Measurements from ENCODE around the gene SPACDR. TPM values are rescaled to one million over a fixed set of nuclear protein-coding genes. Genes with fewer than 3 reads are reported as not detected.
A peak's percentile ranks its signal among the peaks of the same experiment; 100 is the strongest.

The SPACDR gene
- total and polyA plus RNA-seq, 9 of the 15 experiments (the other 6 are each of a cell fraction or from before 2014, with no cell fraction given) = 0.07 to 0.55 (median 0.14) TPM; not detected in 1

- WGBS (ENCODE audit: insufficient coverage, low coverage, missing lambda C conversion rate) = 33% methylated on average over 1 of the region's 4 CpGs
- CTCF ChIA-PET (ENCODE audit: low intra/inter-chr PET ratio) = interaction anchor here (1.7 to 2.2 kb wide), 2 partner anchors 9 to 254 kb away, joined by 5 to 7 read pairs; partner anchors contain the start of gene TSC22D4
- Histone ChIP-seq H3K4me3 (no peak overlapping the region), H3K4me2 (ENCODE audit: insufficient read depth, low read length) (no peak overlapping the region), H3K9me1 (ENCODE audit: control insufficient read depth, insufficient read depth, low read length) (peaks cover 6% of the 10 kb centered on the region), H3K9ac (ENCODE audit: insufficient read depth in 1 of 2, low read depth in 2 of 2, low read length in 2 of 2) (peak overlapping the region in 1 of 2 experiments; percentile 40; a peak in 1 of 4 replicates), H3K36me3 (ENCODE audit: control insufficient read depth, insufficient read depth, low read length) (peaks cover 78% of the 10 kb centered on the region), H2AFZ (ENCODE audit: low read depth, low read length) (no peak overlapping the region), H3K27ac (ENCODE audit: extremely low read depth, low read depth, low read length) (no peak overlapping the region), H3K4me1 (replicated peaks in 1 of 2; ENCODE audit: control insufficient read depth in 2 of 2, insufficient read depth in 2 of 2, low read length in 2 of 2) (peaks cover 28 to 63% of the 10 kb centered on the region in 2 experiments), H3K27me3 (ENCODE audit: control insufficient read depth in 2 of 2, insufficient read depth in 2 of 2, low read length in 2 of 2) (no peaks in the 10 kb centered on the region), H4K20me1 (replicated peaks; ENCODE audit: control insufficient read depth, insufficient read depth, low read length) (peaks cover 14% of the 10 kb centered on the region), H3K9me3 (replicated peaks; ENCODE audit: control insufficient read depth, insufficient read depth, low read depth, low read length) (no peaks in the 10 kb centered on the region), H3K79me2 (ENCODE audit: control insufficient read depth, insufficient read depth, low read length) (peaks cover 29% of the 10 kb centered on the region)
- POLR2A ChIA-PET = interaction anchor here (0.6 kb wide), 1 partner anchor 108 kb away, joined by 3 read pairs; no protein-coding TSS in a partner anchor
- ATAC-seq = no peak
- intact Hi-C loops (cut with micrococcal nuclease) (loop anchor here (2.0 kb wide), 1 partner anchor 254 kb away; no protein-coding TSS in a partner anchor), in situ Hi-C loops (cut with MboI) (loop anchor here (25.0 kb wide), 1 partner anchor 91 kb away; the partner anchor contains the start of gene SAP25)
- FAIRE-seq = no peak
- BruUV-seq (replicated peaks) = no TSS peak
- DNase-seq (ENCODE audit: extremely low read depth in 1 of 4, low spot score in 3 of 4) = peak in 1 of 4 experiments; percentile 25
- TF ChIP-seq SUPT5H (IDR thresholded peaks at IDR 0.05) = no peak
- no peak for TF ChIP-seq CTBP1 (IDR thresholded peaks at IDR 0.05; ENCODE audit: borderline replicate concordance)
Observed at GRCh38 chr7:100471021-100471420, 7.0 kb upstream of the SPACDR start.

- H3K9me3 ChIP-seq (replicated peaks; ENCODE audit: control insufficient read depth, insufficient read depth, low read depth, low read length) = no peaks in the 10 kb centered on the region
- H3K27ac ChIP-seq (ENCODE audit: extremely low read depth, low read depth, low read length) = no peak overlapping the region
- peak; percentile 90 for FAIRE-seq
- in situ Hi-C loops (cut with MboI) (loop anchor here (25.0 kb wide), 1 partner anchor 93 kb away; the partner anchor contains the start of gene SAP25), intact Hi-C loops (cut with micrococcal nuclease) (loop anchor here (1.0 to 5.0 kb wide), 4 partner anchors 14 to 383 kb away; partner anchors contain the start of genes NYAP1 and SLC12A9)
- H3K4me2 ChIP-seq (ENCODE audit: insufficient read depth, low read length) = no peak overlapping the region
- H3K27me3 ChIP-seq (ENCODE audit: control insufficient read depth in 2 of 2, insufficient read depth in 2 of 2, low read length in 2 of 2) = no peaks in the 10 kb centered on the region
- peaks cover 17 to 52% of the 10 kb centered on the region in 2 experiments for H3K4me1 ChIP-seq (replicated peaks in 1 of 2; ENCODE audit: control insufficient read depth in 2 of 2, insufficient read depth in 2 of 2, low read length in 2 of 2)
- WGBS (ENCODE audit: insufficient coverage, low coverage, missing lambda C conversion rate) = 33% methylated on average over 13 of the region's 13 CpGs
- H3K36me3 ChIP-seq (ENCODE audit: control insufficient read depth, insufficient read depth, low read length) = peaks cover 62% of the 10 kb centered on the region
- H2AFZ ChIP-seq (ENCODE audit: low read depth, low read length) = no peak overlapping the region
- ChIA-PET CTCF (ENCODE audit: low intra/inter-chr PET ratio) (interaction anchor here (0.6 to 2.6 kb wide), 12 partner anchors 9 to 815 kb away, joined by 3 to 26 read pairs (median 5); partner anchors contain the start of genes NYAP1 and TSC22D4), POLR2A (interaction anchor here (0.6 to 2.2 kb wide), 7 partner anchors 9 to 117 kb away, joined by 3 to 7 read pairs (median 3); partner anchors contain the start of genes FBXO24, LRCH4 and ZCWPW1)
- peak overlapping the region in 1 of 2 experiments; percentile 82; a peak in 2 of 4 replicates for H3K9ac ChIP-seq (ENCODE audit: insufficient read depth in 1 of 2, low read depth in 2 of 2, low read length in 2 of 2)
- peaks cover 15% of the 10 kb centered on the region for H3K79me2 ChIP-seq (ENCODE audit: control insufficient read depth, insufficient read depth, low read length)
- H3K9me1 ChIP-seq (ENCODE audit: control insufficient read depth, insufficient read depth, low read length) = peaks cover 6% of the 10 kb centered on the region
- H3K4me3 ChIP-seq = no peak overlapping the region
- peak; percentile 87 for ATAC-seq
- DNase-seq (ENCODE audit: extremely low read depth in 1 of 4, low spot score in 3 of 4) = peak; percentile 88 to 92 (median 90)
- H4K20me1 ChIP-seq (replicated peaks; ENCODE audit: control insufficient read depth, insufficient read depth, low read length) = peaks cover 8% of the 10 kb centered on the region
- BruUV-seq (replicated peaks) = no TSS peak
- TF ChIP-seq ZZZ3 (IDR thresholded peaks at IDR 0.05) (no peak), ATF3 (IDR thresholded peaks at IDR 0.05) (peak; percentile 18; the same call in 1 of the 2 replicates), ATF3 (CRISPR knock-in tag; conservative IDR thresholded peaks at IDR 0.05) (0 out of 2 replicates have a peak, but pooled peaks have one; percentile 31)
Observed at GRCh38 chr7:100469227-100470044, 5.4 kb upstream of the SPACDR start.

All from K562 (cell line).